PC-3 (cell line): Measurements from ENCODE around the gene FAM47E. TPM values are rescaled to one million over a fixed set of nuclear protein-coding genes. Genes with fewer than 3 reads are reported as not detected.
A peak's percentile ranks its signal among the peaks of the same experiment; 100 is the strongest.

ENCODE experiments used
- ATAC-seq: fragments of 200-7000 bp; cut with Tn5 transposase; 2 replicates; pipeline ENCODE4 v1.9.1; 2020; ENCODE audit warnings: mild to moderate bottlenecking, moderate library complexity
- Bru-seq: library from RNA; stranded (reverse); fragments of 400-500 nt; gene quantifications from one replicate; lab custom pipeline; 2021; lab: Mats Ljungman, UMichigan
- BruChase-seq, 2 experiments: library from RNA; stranded (reverse); fragments of 400-500 nt; gene quantifications; one replicate each; lab custom pipeline; 2021; lab: Mats Ljungman, UMichigan
- BruUV-seq: library from RNA; stranded (reverse); fragments of 400-500 nt; replicated peaks from 2 replicates; lab custom pipeline; 2021; lab: Mats Ljungman, UMichigan
- CTCF ChIA-PET: fragments of 300-600 bp; sonication (Branson Sonifier 250); formaldehyde crosslinking; loops from one replicate; lab custom pipeline; 2022; ENCODE audit warnings: antibody characterized with exemption; lab: Charles Lee
- POLR2A ChIA-PET: fragments of 300-600 bp; sonication (Branson Sonifier 250); formaldehyde crosslinking; loops from one replicate; lab custom pipeline; 2022; ENCODE audit warnings: antibody characterized with exemption; ENCODE audit not compliant: unreplicated experiment; lab: Charles Lee
- DNase-seq: peaks from one replicate; pipeline ENCODE4 v3.0.0-alpha.2; 2015
- H2AFZ ChIP-seq: fragments of 300-600 bp; sonication (generic); 2 replicates; pipeline ENCODE4 v1.6.0; 2016; ENCODE audit warnings: antibody characterized with exemption, low read length
- H3F3A ChIP-seq: fragments of 300-600 bp; sonication (generic); one replicate; pipeline ENCODE4 v1.6.0; 2017; ENCODE audit warnings: antibody characterized with exemption, low read length, control low read depth, mild to moderate bottlenecking; ENCODE audit not compliant: unreplicated experiment
- H3K27ac ChIP-seq: fragments of 300-600 bp; sonication (generic); 2 replicates; pipeline ENCODE4 v1.5.1; 2016; ENCODE audit warnings: mild to moderate bottlenecking, low read length
- H3K27me3 ChIP-seq: fragments of 300-600 bp; sonication (generic); 2 replicates; pipeline ENCODE4 v1.6.1; 2016; ENCODE audit warnings: low read length, mixed read lengths
- H3K36me3 ChIP-seq: fragments of 300-600 bp; sonication (generic); 2 replicates; pipeline ENCODE4 v1.6.1; 2016; ENCODE audit warnings: low read depth, mixed run types, low read length, mixed read lengths
- H3K4me1 ChIP-seq: fragments of 300-600 bp; sonication (generic); 2 replicates; pipeline ENCODE4 v1.5.1; 2016; ENCODE audit warnings: low read length; ENCODE audit not compliant: insufficient read depth
- H3K4me2 ChIP-seq: fragments of 300-600 bp; sonication (generic); 2 replicates; pipeline ENCODE4 v1.6.0; 2016; ENCODE audit warnings: low read length
- H3K4me3 ChIP-seq: fragments of 300-600 bp; sonication (generic); 2 replicates; pipeline ENCODE4 v1.5.1; 2016; ENCODE audit warnings: mild to moderate bottlenecking, low read length, mixed read lengths
- H3K79me2 ChIP-seq: fragments of 300-600 bp; sonication (generic); 2 replicates; pipeline ENCODE4 v1.6.1; 2017; ENCODE audit warnings: low read length, mixed read lengths
- H3K9ac ChIP-seq: fragments of 300-600 bp; sonication (generic); 2 replicates; pipeline ENCODE4 v1.6.0; 2016; ENCODE audit warnings: mild to moderate bottlenecking, low read length
- H3K9me2 ChIP-seq: fragments of 300-600 bp; sonication (generic); replicated peaks from 2 replicates; pipeline ENCODE4 v1.6.1; 2016; ENCODE audit warnings: mixed run types, low read length, mixed read lengths
- H3K9me3 ChIP-seq: fragments of 300-600 bp; sonication (generic); 2 replicates; pipeline ENCODE4 v1.6.1; 2016; ENCODE audit warnings: low read length, mixed read lengths
- H4K20me1 ChIP-seq: fragments of 300-600 bp; sonication (generic); 2 replicates; pipeline ENCODE4 v1.6.1; 2016; ENCODE audit warnings: low read length, mixed read lengths
- EZH2 ChIP-seq: fragments of 300-600 bp; sonication (generic); IDR thresholded peaks from one replicate; pipeline ENCODE4 v1.6.1; 2017; ENCODE audit warnings: antibody characterized with exemption, mild to moderate bottlenecking, low read length; ENCODE audit not compliant: unreplicated experiment
- EZH2phosphoT487 ChIP-seq: fragments of 300-600 bp; sonication (generic); IDR thresholded peaks from 2 replicates; pipeline ENCODE4 v1.6.1; 2018; ENCODE audit warnings: mild to moderate bottlenecking, antibody characterized with exemption, low read length, borderline replicate concordance
- intact Hi-C: fragments of 100-400 bp; cut with micrococcal nuclease; formaldehyde crosslinking; loops from 2 replicates; pipeline ENCODE4 v1.9.0; 2023
- long read RNA-seq: library from polyadenylated mRNA; unstranded; transcript quantifications from one replicate; pipeline ENCODE4 v2.0.0, GENCODE V29; 2021; ENCODE audit not compliant: unreplicated experiment
- total RNA-seq: library from RNA; depleted of rRNA; stranded (reverse); fragments of >200 nt; gene quantifications from 2 replicates; pipeline ENCODE4 v1.2.3, GENCODE V29; 2014; rRNA removed
- TF ChIP-seq, protein P1 (sequence below): fragments of 300-600 bp; sonication (generic); conservative IDR thresholded peaks from 2 replicates; pipeline ENCODE4 v1.5.1; 2017; ENCODE audit warnings: antibody characterized with exemption, low read depth, mild to moderate bottlenecking, low read length

The FAM47E gene, protein sequence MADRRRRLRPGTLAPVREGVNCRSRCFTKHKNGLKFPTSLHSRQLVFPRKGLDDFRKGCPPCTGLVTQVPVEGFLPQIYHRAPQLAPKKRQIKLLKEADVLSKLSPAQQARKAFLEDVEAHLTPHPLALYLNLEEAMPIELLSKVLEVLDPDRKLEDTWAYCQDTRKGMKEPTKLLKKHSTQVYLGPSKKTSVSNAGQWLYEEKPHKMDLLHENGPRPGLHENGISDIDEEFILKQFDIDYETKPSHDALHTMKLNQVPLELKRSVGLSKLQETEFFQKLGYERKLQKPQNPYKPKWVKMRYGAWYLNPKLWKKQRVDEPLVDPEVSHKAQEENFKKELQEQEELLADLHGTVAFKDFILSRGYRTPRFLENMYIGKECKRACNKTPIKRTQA
- total RNA-seq: 0.91 and 0.98 TPM in 2 replicates
- Bru-seq, nascent RNA: percentile 20 among the genes with signal in this experiment
- BruChase-seq, experiment 1, labeled RNA remaining after a 6-hour chase: percentile 14 among the genes with signal in this experiment
- percentile 20 among the genes with signal in this experiment for BruChase-seq, experiment 2, labeled RNA remaining after a 2-hour chase
- long read RNA-seq, partial matches to known transcripts: 0 of 4 reads
- long read RNA-seq, other reads (novel, unspliced or antisense): 4 of 4 reads

DNA sequence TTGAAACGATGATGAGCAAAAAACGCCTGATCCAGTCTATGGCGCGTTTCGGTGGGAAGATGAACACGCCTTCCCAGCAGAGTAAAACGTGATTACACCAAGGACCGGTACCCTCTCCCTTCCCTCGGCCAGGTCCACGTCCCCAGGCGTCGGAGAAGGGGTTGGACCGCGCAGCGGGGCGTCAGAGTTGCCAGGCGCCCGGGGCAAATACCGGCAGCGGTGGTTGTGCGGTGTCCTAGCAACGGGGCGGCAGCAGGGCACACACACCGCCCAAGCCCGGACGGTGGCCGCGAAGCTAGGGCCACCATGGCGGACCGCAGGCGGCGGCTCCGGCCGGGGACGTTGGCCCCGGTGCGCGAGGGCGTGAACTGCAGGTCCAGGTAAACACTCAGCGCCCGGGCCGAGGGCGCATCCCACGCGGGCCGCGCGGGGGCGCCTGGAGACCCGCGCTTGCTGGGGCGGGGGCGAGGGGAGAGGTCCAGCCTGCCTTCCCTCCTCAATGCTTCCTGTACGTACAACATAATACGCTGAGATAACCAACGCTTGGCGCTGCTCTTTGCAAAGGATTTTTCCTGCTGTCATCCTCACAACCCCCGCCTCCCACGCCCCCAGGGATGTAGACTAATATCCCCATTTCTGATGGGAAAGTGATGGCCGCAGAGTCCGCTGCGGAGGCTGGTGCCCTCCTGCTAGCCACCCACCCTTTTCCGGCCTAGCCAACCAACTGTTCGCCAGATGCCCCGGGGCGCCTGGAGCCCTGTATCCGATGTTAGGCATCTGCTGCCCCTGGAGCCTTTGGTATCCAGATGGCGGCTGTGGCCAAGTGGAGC lies at the start of gene FAM47E:
TSS of gene FAM47E (plus strand) at position 281 of the 830 bp plus-strand sequence. CDS start at position 307, 26 bp downstream.
- no peaks in the 10 kb centered on the region for H3K9me3 ChIP-seq
- no peaks in the 10 kb centered on the region for H3K36me3 ChIP-seq
- H3K79me2 ChIP-seq: no peaks in the 10 kb centered on the region
- peak within 1 kb of the TSS; percentile 32; the same call in 1 of the 2 replicates for H3K9ac ChIP-seq
- no peaks in the 10 kb centered on the region for H3K9me2 ChIP-seq
- TF ChIP-seq, protein P1, sequence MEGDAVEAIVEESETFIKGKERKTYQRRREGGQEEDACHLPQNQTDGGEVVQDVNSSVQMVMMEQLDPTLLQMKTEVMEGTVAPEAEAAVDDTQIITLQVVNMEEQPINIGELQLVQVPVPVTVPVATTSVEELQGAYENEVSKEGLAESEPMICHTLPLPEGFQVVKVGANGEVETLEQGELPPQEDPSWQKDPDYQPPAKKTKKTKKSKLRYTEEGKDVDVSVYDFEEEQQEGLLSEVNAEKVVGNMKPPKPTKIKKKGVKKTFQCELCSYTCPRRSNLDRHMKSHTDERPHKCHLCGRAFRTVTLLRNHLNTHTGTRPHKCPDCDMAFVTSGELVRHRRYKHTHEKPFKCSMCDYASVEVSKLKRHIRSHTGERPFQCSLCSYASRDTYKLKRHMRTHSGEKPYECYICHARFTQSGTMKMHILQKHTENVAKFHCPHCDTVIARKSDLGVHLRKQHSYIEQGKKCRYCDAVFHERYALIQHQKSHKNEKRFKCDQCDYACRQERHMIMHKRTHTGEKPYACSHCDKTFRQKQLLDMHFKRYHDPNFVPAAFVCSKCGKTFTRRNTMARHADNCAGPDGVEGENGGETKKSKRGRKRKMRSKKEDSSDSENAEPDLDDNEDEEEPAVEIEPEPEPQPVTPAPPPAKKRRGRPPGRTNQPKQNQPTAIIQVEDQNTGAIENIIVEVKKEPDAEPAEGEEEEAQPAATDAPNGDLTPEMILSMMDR: peak; percentile 56
- no peak for TF ChIP-seq EZH2phosphoT487
- peak within 1 kb of the TSS; percentile 93 for H2AFZ ChIP-seq
- no peak within 1 kb of the TSS for H3K27ac ChIP-seq
- peak within 1 kb of the TSS; percentile 79 for H3K4me3 ChIP-seq
- H3K4me2 ChIP-seq: peak within 1 kb of the TSS; percentile 96
- intact Hi-C loops: loop anchor here (2.0 kb wide), 1 partner anchor 55 kb away; the partner anchor contains the start of gene STBD1
- DNase-seq (peak; percentile 61), ATAC-seq (peak; percentile 93)
- no peaks in the 10 kb centered on the region for H3F3A ChIP-seq
- H3K4me1 ChIP-seq: peaks cover 8% of the 10 kb centered on the region; the same call in 1 of the 2 replicates
- H3K27me3 ChIP-seq: no peaks in the 10 kb centered on the region
- BruUV-seq: no TSS peak
- H4K20me1 ChIP-seq: no peaks in the 10 kb centered on the region
- ChIA-PET POLR2A (no interaction called here), CTCF (interaction anchor here (0.5 kb wide), 1 partner anchor 176 kb away, joined by 3 read pairs; no protein-coding TSS in a partner anchor)

DNA sequence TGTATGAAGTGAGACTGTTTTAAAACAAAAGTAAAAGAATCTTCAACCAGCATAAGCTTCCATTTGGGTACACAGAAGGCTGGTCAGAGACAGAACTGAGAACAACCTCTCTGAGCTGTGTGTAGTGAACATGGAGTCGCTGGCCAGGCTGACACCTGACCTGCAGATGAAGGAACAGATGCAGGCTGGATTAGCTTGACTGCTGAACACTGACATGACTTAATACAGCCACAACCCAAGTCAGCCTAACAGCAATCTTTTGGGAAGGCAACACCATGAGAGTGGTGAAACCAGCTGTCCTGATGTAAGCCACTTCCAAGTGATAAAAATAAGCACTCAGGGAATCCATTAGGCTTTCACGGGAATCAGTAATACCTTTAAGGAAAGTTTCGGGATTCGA lies 48.0 kb upstream of the FAM47E start:
- Histone ChIP-seq H3K27ac (no peak overlapping the region), H3K27me3 (no peaks in the 10 kb centered on the region), H3K9me3 (no peaks in the 10 kb centered on the region), H3K4me3 (no peak overlapping the region), H4K20me1 (no peaks in the 10 kb centered on the region), H3F3A (no peaks in the 10 kb centered on the region), H3K4me1 (peaks cover 16% of the 10 kb centered on the region), H3K9ac (no peak overlapping the region), H3K36me3 (no peaks in the 10 kb centered on the region), H3K4me2 (no peak overlapping the region), H3K9me2 (no peaks in the 10 kb centered on the region), H3K79me2 (peaks cover 93% of the 10 kb centered on the region), H2AFZ (no peak overlapping the region)
- TF ChIP-seq EZH2phosphoT487 (no peak), EZH2 (no peak)
- TF ChIP-seq, protein P1: no peak
- CTCF ChIA-PET: no interaction called here
- DNase-seq (no peak), ATAC-seq (no peak)
- POLR2A ChIA-PET: no interaction called here
- no TSS peak for BruUV-seq
- intact Hi-C loops: no loop called here
